Body of pancreas (tissue), 4 donors: ENCODE measurements around the gene TRPM3. TPM values are rescaled to one million over a fixed set of nuclear protein-coding genes. Genes with fewer than 3 reads are reported as not detected.

Experiments used
- ATAC-seq: fragments of 150-250 bp; one replicate; pipeline ENCODE4 v1.9.1; 2016
- DNase-seq, 4 donors: peaks; one replicate each; pipeline ENCODE4 v3.0.0-alpha.2; 2019
- H3K27ac ChIP-seq, 4 donors: fragments of 200-600 bp; sonication (generic); 1 replicate in 3 of 4; 2 replicates in 1 of 4; pipeline versions ENCODE4 v1.5.1 to v1.6.1; 2016 to 2019; ENCODE audit warnings: mild to moderate bottlenecking in 1 of 4, mixed read lengths in 1 of 4, moderate library complexity in 1 of 4
- H3K27me3 ChIP-seq, 2 donors: fragments of 200-600 bp; sonication (generic); one replicate each; pipeline ENCODE4 v1.6.0; 2016; ENCODE audit warnings: mild to moderate bottlenecking in 1 of 2
- H3K36me3 ChIP-seq, 2 donors: fragments of 200-600 bp; sonication (generic); replicated peaks in 1 of 2; 2 replicates each; pipeline ENCODE4 v1.5.1; 2016; ENCODE audit warnings: low read depth in 2 of 2; ENCODE audit not compliant: insufficient read depth in 1 of 2
- H3K4me1 ChIP-seq: fragments of 200-600 bp; sonication (generic); one replicate; pipeline ENCODE4 v1.6.0; 2016
- H3K4me3 ChIP-seq, 2 donors: fragments of 200-600 bp; sonication (generic); 1 replicate in 1 of 2; 2 replicates in 1 of 2; pipeline ENCODE4 v1.5.1; 2016 to 2019
- H3K9me3 ChIP-seq, 3 donors: fragments of 200-600 bp; sonication (generic); 1 replicate in 2 of 3; 2 replicates in 1 of 3; pipeline ENCODE4 v1.5.1; 2016
- POLR2A ChIP-seq, 3 donors: fragments of 450-650 bp; IDR thresholded peaks; one replicate each; pipeline ENCODE4 v1.6.1; 2016; ENCODE audit warnings: antibody characterized with exemption in 3 of 3, mild to moderate bottlenecking in 2 of 3
- WGBS, 2 donors: methylation state at CpG; one replicate each; pipeline ENCODE4 v1.1.5; 2017; 5-methylcytosine and 5-hydroxymethylcytosine counted together
- intact Hi-C: fragments of 100-400 bp; cut with DNase I; formaldehyde crosslinking; loops from one replicate; pipeline ENCODE4 v1.15.1; 2023
- total RNA-seq, 2 donors: library from RNA; depleted of rRNA; stranded (reverse); fragments of >200 nt; gene quantifications; one replicate each; pipeline ENCODE4 v1.1.0, GENCODE V29; 2016
- TF ChIP-seq, protein P1 (sequence below), 7 experiments: fragments of 450-650 bp in 4 of 7; fragments of 200-600 bp in 3 of 7; sonication (generic) in 3 of 7; IDR thresholded peaks; one replicate each; pipeline ENCODE4 v1.5.1; 2016 to 2019; ENCODE audit warnings: antibody characterized with exemption in 7 of 7

TRPM3 gene
- total RNA-seq, 2 donors from 2014 or later, result 0.78 to 1.3 TPM

DNA sequence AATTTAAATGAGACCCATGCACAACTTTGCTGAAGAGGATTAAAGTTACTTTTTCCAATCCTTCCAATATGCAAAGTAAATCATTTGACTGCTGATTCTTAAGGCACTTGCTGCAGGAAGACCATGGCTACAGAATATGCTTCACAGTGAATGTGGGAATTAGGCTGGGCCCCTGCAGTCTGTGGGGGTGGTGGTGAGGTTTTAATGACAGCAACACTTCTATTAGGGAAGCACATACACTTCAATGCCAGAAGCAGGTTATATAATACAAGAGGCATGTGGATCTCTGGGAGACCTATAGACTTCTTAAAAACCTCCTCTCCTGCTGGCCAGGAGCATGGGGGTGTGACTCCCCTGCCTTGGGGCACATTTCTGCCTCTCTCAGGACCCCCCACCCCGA lies 582.4 kb downstream of the TRPM3 start:
- intact Hi-C loops, result no loop called here
- TF ChIP-seq POLR2A (IDR thresholded peaks at IDR 0.05), result no peak
- TF ChIP-seq, protein P1, sequence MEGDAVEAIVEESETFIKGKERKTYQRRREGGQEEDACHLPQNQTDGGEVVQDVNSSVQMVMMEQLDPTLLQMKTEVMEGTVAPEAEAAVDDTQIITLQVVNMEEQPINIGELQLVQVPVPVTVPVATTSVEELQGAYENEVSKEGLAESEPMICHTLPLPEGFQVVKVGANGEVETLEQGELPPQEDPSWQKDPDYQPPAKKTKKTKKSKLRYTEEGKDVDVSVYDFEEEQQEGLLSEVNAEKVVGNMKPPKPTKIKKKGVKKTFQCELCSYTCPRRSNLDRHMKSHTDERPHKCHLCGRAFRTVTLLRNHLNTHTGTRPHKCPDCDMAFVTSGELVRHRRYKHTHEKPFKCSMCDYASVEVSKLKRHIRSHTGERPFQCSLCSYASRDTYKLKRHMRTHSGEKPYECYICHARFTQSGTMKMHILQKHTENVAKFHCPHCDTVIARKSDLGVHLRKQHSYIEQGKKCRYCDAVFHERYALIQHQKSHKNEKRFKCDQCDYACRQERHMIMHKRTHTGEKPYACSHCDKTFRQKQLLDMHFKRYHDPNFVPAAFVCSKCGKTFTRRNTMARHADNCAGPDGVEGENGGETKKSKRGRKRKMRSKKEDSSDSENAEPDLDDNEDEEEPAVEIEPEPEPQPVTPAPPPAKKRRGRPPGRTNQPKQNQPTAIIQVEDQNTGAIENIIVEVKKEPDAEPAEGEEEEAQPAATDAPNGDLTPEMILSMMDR (IDR thresholded peaks at IDR 0.05), result no peak
- Histone ChIP-seq H3K9me3 (no peaks in the 10 kb centered on the region), H3K4me3 (no peak overlapping the region), H3K36me3 (no peaks in the 10 kb centered on the region), H3K4me1 (no peaks in the 10 kb centered on the region), H3K27me3 (no peaks in the 10 kb centered on the region), H3K27ac (no peak overlapping the region)
- no peak for ATAC-seq
- WGBS, 2 donors, result 73 to 85% methylated on average over 1 of the region's 1 CpG
- DNase-seq, result no peak

DNA sequence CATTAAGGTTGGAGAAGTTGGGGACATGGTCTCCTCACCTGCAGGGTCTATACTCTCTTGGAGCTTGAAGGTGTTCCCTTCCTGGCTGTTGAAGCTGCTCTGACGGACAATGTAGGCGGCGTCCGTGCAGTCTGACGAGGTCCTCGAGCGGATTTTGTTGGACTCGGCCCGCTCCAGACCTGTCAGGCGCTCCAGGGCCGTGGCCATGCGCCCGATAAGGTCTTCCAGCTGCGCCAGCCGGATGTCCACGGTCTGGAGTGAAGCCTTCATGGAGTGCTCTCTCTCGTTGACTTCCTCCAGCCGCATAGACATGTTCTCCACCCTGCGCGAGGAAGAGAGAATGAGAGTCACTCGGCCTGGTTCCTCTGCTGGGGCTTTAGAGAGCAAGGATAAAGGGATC lies 584.3 kb downstream of the TRPM3 start:
- no peaks in the 10 kb centered on the region for H3K36me3 ChIP-seq
- H3K9me3 ChIP-seq, result no peaks in the 10 kb centered on the region
- no peaks in the 10 kb centered on the region for H3K4me1 ChIP-seq
- intact Hi-C loops, result no loop called here
- no peaks in the 10 kb centered on the region for H3K27me3 ChIP-seq
- no peak overlapping the region for H3K27ac ChIP-seq
- ATAC-seq (no peak), DNase-seq (no peak)
- WGBS, 2 donors, result 92 to 95% methylated on average over 12 to 21 of the region's 21 CpGs
- TF ChIP-seq POLR2A (IDR thresholded peaks at IDR 0.05), result no peak
- TF ChIP-seq, protein P1 (IDR thresholded peaks at IDR 0.05), result no peak
- H3K4me3 ChIP-seq, result no peak overlapping the region

DNA sequence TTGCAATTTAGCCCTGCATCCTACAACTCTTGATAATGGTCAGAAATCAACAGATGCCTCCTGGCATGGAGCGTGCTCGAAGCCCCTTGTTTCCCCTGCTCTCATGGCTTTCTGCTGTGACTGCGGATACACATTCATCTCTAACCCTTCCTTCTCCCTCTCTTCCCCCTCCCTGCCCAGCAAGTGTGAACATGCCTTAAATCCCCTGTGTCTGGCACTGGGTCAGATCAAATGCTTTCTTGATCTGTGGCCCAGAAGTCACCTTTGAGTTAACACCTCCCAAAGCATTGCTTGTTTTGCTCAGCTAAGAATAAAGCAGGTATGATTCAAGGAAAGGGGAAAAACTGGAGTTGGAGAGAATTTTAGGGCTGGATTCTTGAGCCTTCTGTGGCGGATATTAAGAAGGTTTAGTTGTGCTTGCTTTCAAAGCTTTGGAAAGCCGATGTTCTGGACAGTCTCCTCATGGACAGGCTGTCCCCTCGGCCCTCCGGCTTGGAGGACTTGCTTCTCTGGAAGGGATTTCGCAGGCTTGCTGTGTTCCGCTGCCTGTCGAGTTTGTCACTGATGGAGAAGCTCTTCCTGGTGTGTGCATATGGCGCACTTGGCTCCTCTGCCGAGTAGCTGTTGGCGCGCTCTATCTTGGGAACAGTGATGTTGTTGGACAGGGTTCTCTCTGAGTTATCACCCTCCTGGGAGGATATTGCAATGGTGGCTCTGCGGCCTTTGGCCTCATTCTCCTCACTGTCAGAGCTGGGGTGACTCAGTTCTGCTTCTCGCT lies 585.7 kb downstream of the TRPM3 start:
- no peak overlapping the region for H3K4me3 ChIP-seq

DNA sequence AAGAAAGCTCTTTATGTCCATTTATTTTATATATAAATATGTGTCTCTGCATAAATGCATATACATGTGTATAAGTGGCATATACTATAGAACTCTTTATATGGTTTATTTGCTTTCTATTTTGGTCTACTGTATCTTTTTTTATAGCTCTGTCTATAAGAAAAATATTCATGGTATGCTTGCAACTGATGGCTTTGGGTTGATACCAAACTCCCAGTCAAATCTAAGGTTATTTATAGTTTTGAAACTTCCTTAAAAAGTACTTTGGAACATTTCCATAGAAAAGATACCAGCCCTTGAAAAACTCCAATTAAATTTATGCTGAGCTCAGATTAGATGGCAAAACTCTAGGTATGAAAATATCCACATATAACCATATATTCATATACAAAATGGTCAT lies 587.0 kb downstream of the TRPM3 start:
- H3K4me3 ChIP-seq, result no peak overlapping the region
- DNase-seq (no peak), ATAC-seq (no peak)
- no peaks in the 10 kb centered on the region for H3K27me3 ChIP-seq
- H3K27ac ChIP-seq, result no peak overlapping the region
- no peaks in the 10 kb centered on the region for H3K4me1 ChIP-seq
- TF ChIP-seq POLR2A (IDR thresholded peaks at IDR 0.05), result no peak
- TF ChIP-seq, protein P1 (IDR thresholded peaks at IDR 0.05), result no peak
- no peaks in the 10 kb centered on the region for H3K9me3 ChIP-seq
- no peaks in the 10 kb centered on the region for H3K36me3 ChIP-seq
- intact Hi-C loops, result no loop called here

More for the DNA sequence above, 585.7 kb downstream of the TRPM3 start:
- intact Hi-C loops, result no loop called here
- Histone ChIP-seq H3K27me3 (no peaks in the 10 kb centered on the region), H3K36me3 (no peaks in the 10 kb centered on the region), H3K9me3 (no peaks in the 10 kb centered on the region), H3K27ac (no peak overlapping the region), H3K4me1 (no peaks in the 10 kb centered on the region)
- TF ChIP-seq, protein P1 (IDR thresholded peaks at IDR 0.05), result no peak
- TF ChIP-seq POLR2A (IDR thresholded peaks at IDR 0.05), result no peak
- 89 to 91% methylated on average over 11 to 16 of the region's 16 CpGs for WGBS, 2 donors
- DNase-seq (no peak), ATAC-seq (no peak)

DNA sequence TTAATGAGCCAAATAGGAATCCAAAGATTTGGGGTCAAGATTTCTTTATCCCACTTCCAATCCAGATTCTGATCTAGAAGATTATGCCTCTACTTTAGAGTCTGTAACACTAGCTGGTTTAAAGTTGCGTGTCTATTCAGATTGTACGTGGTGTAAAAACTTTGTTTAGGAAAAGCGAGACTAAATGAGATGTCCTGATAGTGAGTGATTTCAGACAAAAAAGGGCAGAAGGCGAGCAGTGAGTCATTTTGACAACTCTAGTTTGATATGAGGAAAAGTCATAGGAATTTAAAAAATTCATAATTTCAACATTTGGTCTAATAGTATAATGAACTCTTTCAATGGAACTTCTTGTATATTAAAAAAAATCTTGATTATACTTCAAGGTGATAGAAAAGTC lies 587.4 kb downstream of the TRPM3 start:
- TF ChIP-seq POLR2A (IDR thresholded peaks at IDR 0.05), result no peak
- TF ChIP-seq, protein P1 (IDR thresholded peaks at IDR 0.05), result no peak
- Histone ChIP-seq H3K27me3 (no peaks in the 10 kb centered on the region), H3K4me1 (no peaks in the 10 kb centered on the region), H3K27ac (no peak overlapping the region), H3K36me3 (no peaks in the 10 kb centered on the region), H3K9me3 (no peaks in the 10 kb centered on the region), H3K4me3 (no peak overlapping the region)
- DNase-seq (no peak), ATAC-seq (no peak)
- intact Hi-C loops, result no loop called here
- 94 to 95% methylated on average over 4 of the region's 4 CpGs for WGBS, 2 donors
